Activated T-cell treated with anti-CD3 and anti-CD28 coated beads for 4 hours (primary cell): ENCODE results near the gene CNGA4.
"Not testable (repeated sequence)": the region's sequence is repeated elsewhere in the genome, so short reads cannot be mapped to it uniquely, and the experiment has no call there.

ENCODE experiments used
- DNase-seq: peaks from one replicate; pipeline ENCODE4 v3.0.0-alpha.2; 2020

The CNGA4 gene

GRCh38 chr11:6269994-6270393, 31.1 kb downstream of the CNGA4 start:
- no peak for DNase-seq

DNA sequence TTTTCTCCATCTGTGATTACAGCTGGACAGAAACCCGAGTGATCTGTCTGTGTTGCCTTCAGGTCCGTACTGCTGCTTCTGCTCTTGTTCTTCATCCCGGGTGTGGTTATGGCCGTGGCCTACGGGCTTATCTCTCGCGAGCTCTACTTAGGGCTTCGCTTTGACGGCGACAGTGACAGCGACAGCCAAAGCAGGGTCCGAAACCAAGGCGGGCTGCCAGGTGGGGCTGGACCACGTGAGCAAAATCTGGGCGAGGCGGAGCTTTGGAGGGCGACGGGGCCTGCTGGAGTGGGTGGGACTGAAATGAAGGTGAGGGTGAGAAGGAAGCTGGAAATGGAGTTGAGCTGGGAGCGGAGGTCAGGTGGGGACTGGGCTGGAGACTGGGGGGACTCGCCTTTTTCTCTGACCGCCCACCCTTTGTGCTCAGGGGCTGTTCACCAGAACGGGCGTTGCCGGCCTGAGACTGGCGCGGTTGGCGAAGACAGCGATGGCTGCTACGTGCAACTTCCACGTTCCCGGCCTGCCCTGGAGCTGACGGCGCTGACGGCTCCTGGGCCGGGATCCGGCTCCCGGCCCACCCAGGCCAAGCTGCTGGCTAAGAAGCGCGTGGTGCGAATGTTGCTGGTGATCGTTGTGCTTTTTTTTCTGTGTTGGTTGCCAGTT, 31.8 kb downstream of the CNGA4 start:
- DNase-seq = no peak

- no peak for DNase-seq
Observed at GRCh38 chr11:6271598-6271997, 32.7 kb downstream of the CNGA4 start.

DNA sequence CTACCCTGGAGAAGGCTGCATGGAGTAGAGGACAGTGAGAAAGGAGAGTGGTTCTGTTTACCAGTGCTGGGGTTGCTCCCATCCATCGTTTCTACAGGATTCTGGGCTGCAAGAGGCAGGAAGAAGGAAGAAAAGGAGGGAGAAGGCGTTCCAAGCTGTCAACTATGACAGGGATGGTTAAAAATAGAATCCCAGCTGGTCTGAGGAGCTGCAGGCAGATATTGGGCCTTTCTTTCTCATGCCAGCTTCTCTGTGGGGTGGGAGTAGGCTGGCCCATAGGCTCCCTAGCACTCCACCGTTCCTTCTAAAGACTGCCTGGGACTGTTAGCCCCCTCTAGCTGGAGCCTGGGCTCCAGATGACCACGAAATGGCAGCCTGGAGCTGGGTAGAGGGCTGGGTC, 34.3 kb downstream of the CNGA4 start:
- DNase-seq = no peak

DNA sequence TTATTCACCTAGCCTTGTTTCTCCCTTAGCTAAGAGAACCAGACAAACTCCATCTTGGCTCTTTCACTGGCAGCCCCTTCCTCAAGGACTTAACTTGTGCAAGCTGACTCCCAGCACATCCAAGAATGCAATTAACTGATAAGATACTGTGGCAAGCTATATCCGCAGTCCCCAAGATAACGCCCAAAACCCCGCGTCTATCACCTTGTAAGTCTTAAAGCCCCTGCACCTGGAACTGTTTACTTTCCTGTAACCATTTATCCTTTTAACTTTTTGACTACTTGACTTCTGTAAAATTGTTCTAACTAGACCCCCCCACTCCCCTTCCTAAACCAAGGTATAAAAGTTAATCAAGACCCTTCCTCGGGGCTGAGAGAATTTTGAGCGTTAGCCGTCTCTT, 41.9 kb downstream of the CNGA4 start:
- DNase-seq = not testable (repeated sequence)

- DNase-seq = no peak
Observed at GRCh38 chr11:6283453-6284023, 44.6 kb downstream of the CNGA4 start.

GRCh38 chr11:6284250-6284649, 45.4 kb downstream of the CNGA4 start:
- DNase-seq = no peak

- no peak for DNase-seq
Observed at GRCh38 chr11:6285019-6285418, 46.1 kb downstream of the CNGA4 start.
